ENCODE measurements around the gene MUS81. TPM values are rescaled to one million over a fixed set of nuclear protein-coding genes. Genes with fewer than 3 reads are reported as not detected.
A peak's percentile ranks its signal among the peaks of the same experiment; 100 is the strongest.

MUS81 gene
- total and polyA plus RNA-seq, 2 of the 13 experiments (the other 11 are each of a cell fraction or from before 2014, with no cell fraction given) = 25.6 to 30.2 TPM

- TF ChIP-seq SRSF1 (optimal IDR thresholded peaks at IDR 0.05; ENCODE audit: low read depth, low read length) = no peak
- TF ChIP-seq ZNF432 (CRISPR knock-in tag; IDR thresholded peaks at IDR 0.05; ENCODE audit: borderline replicate concordance) = no peak
- TF ChIP-seq ZNF770 (CRISPR knock-in tag; IDR thresholded peaks at IDR 0.05) = no peak
- no peak for TF ChIP-seq ZNF597 (CRISPR knock-in tag; IDR thresholded peaks at IDR 0.05)
- no peak for TF ChIP-seq PCBP1 (IDR thresholded peaks at IDR 0.05; ENCODE audit: borderline replicate concordance, low read depth, low read length)
- TF ChIP-seq ZNF883 (CRISPR knock-in tag; IDR thresholded peaks at IDR 0.05; ENCODE audit: not compliant biosample characterization) = no peak
- TF ChIP-seq TMF1 (CRISPR knock-in tag; IDR thresholded peaks at IDR 0.05; ENCODE audit: low read depth) = no peak
- TF ChIP-seq KAT7 (CRISPR knock-in tag; IDR thresholded peaks at IDR 0.05; ENCODE audit: borderline replicate concordance) = no peak
- TF ChIP-seq NBN (conservative IDR thresholded peaks at IDR 0.05) = no peak
- no peak for TF ChIP-seq ZFP82 (CRISPR knock-in tag; IDR thresholded peaks at IDR 0.05; ENCODE audit: borderline replicate concordance)
- TF ChIP-seq MYC (CRISPR knock-in tag; IDR thresholded peaks at IDR 0.05; ENCODE audit: borderline replicate concordance) = no peak
- no peak for TF ChIP-seq MIXL1 (CRISPR knock-in tag; IDR thresholded peaks at IDR 0.05)
- no peak for TF ChIP-seq ZNF292 (CRISPR knock-in tag; IDR thresholded peaks at IDR 0.05; ENCODE audit: borderline replicate concordance, low read depth)
- no peak for TF ChIP-seq PBX3 (CRISPR knock-in tag; IDR thresholded peaks at IDR 0.05; ENCODE audit: borderline replicate concordance)
- no peak for TF ChIP-seq MXD4 (CRISPR knock-in tag; IDR thresholded peaks at IDR 0.05)
- TF ChIP-seq POLR2AphosphoS2 (IDR thresholded peaks at IDR 0.05; ENCODE audit: low read depth, low read length) = no peak
- TF ChIP-seq ZBTB34 (CRISPR knock-in tag; IDR thresholded peaks at IDR 0.05) = no peak
- no peak for TF ChIP-seq ZNF784 (CRISPR knock-in tag; IDR thresholded peaks at IDR 0.05; ENCODE audit: borderline replicate concordance)
- TF ChIP-seq REST (IDR thresholded peaks at IDR 0.05; ENCODE audit: borderline replicate concordance in 1 of 2, low read depth in 1 of 2, low read length in 2 of 2) = peak in 1 of 2 experiments; percentile 42; a peak in 1 of 4 replicates
- TF ChIP-seq YEATS2 (CRISPR knock-in tag; IDR thresholded peaks at IDR 0.05; ENCODE audit: borderline replicate concordance) = no peak
Observed at GRCh38 chr11:65854161-65854592, 6.1 kb upstream of the MUS81 start (continued).

Data from HepG2 (cell line).